ENCODE data around the gene MYLK4.
A peak's percentile ranks its signal among the peaks of the same experiment; 100 is the strongest.

MYLK4 gene

DNA sequence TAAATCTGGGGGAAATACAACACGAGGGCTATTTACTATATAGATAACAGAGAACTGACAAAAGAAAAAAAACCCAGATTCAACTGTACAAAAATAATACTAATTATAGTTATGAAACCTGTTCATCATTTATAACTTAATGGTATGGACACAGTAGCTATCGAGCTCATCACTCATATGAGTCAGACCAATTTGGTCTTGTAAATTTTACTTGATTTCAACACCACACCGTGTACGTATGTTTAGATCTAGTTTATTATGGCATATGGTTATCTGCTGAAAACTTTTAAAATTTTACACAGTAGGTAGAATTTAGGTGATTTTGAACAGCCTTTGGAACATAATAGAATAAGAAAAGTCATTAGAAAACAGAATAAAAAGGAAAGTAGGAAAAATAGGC is 5.5 kb downstream of the MYLK4 start:
- Histone ChIP-seq H4K8ac (ENCODE audit: low read length) (no peak overlapping the region), H2BK5ac (ENCODE audit: low read depth, low read length, poor library complexity, severe bottlenecking) (no peak overlapping the region), H2BK12ac (ENCODE audit: low read length in 2 of 2) (no peak overlapping the region), H3K9me3 (ENCODE audit: control insufficient read depth, low read length) (no peaks in the 10 kb centered on the region), H3K4ac (ENCODE audit: low read depth in 1 of 2, low read length in 2 of 2) (no peak overlapping the region), H4K91ac (ENCODE audit: low read length) (no peak overlapping the region), H3K18ac (ENCODE audit: low read depth in 1 of 2, low read length in 2 of 2) (no peak overlapping the region), H3K14ac (ENCODE audit: low read length in 2 of 2) (no peak overlapping the region), H3K36me3 (ENCODE audit: control insufficient read depth in 1 of 2, insufficient read depth in 2 of 2, low read depth in 1 of 2, low read length in 2 of 2) (no peaks in the 10 kb centered on the region), H3K79me1 (replicated peaks; ENCODE audit: low read length, poor library complexity, severe bottlenecking) (no peaks in the 10 kb centered on the region), H2BK120ac (ENCODE audit: low read depth, low read length) (no peak overlapping the region), H3K23ac (ENCODE audit: low read length in 2 of 2) (no peak overlapping the region), H3K27me3 (ENCODE audit: control insufficient read depth in 1 of 2, insufficient read depth in 1 of 2, low read length in 2 of 2) (no peaks in the 10 kb centered on the region), H3K9ac (ENCODE audit: low read length) (no peak overlapping the region), H3K4me1 (ENCODE audit: control insufficient read depth, insufficient read depth, low read depth, low read length) (peaks cover 10% of the 10 kb centered on the region), H3K4me2 (ENCODE audit: low read length, poor library complexity, severe bottlenecking) (no peak overlapping the region), H2AK5ac (ENCODE audit: low read length, severe bottlenecking) (no peak overlapping the region), H3K4me3 (ENCODE audit: insufficient read depth in 1 of 2, low read depth in 1 of 2, low read length in 2 of 2) (no peak overlapping the region), H2BK15ac (ENCODE audit: low read depth, poor library complexity, severe bottlenecking) (no peak overlapping the region), H3K27ac (ENCODE audit: low read length, poor library complexity, severe bottlenecking) (no peak overlapping the region), H2AFZ (ENCODE audit: low read depth, low read length) (no peak overlapping the region)
- WGBS, result no CpG with 5 or more reads among the region's 4 CpGs
- no peak for DNase-seq

DNA sequence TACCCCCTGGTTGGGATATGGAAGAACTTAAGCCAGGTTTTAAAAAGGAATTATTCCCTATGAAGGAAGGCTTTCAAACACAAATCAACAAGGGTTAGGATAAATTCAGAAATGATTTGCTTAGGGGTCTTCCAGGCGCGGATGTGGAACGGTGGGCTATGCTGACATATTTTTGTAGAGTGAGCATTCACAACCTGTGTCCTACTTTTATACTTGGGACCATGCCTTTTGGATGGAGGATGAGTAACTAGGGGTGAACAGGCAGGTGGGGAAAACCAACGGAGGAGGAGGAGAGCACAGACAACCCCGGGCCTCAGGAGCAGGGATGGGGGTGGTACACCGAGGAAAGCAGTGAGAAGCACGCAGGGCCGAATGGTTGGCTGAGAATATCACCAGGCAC is 5.9 kb downstream of the MYLK4 start:
- Histone ChIP-seq H3K4me2 (ENCODE audit: low read length, poor library complexity, severe bottlenecking) (no peak overlapping the region), H3K27me3 (ENCODE audit: control insufficient read depth in 1 of 2, insufficient read depth in 1 of 2, low read length in 2 of 2) (no peaks in the 10 kb centered on the region), H2AK5ac (ENCODE audit: low read length, severe bottlenecking) (no peak overlapping the region), H3K9me3 (ENCODE audit: control insufficient read depth, low read length) (no peaks in the 10 kb centered on the region), H3K36me3 (ENCODE audit: control insufficient read depth in 1 of 2, insufficient read depth in 2 of 2, low read depth in 1 of 2, low read length in 2 of 2) (no peaks in the 10 kb centered on the region), H2BK12ac (ENCODE audit: low read length in 2 of 2) (no peak overlapping the region), H3K27ac (ENCODE audit: low read length, poor library complexity, severe bottlenecking) (no peak overlapping the region), H3K14ac (ENCODE audit: low read length in 2 of 2) (no peak overlapping the region), H3K4ac (ENCODE audit: low read depth in 1 of 2, low read length in 2 of 2) (no peak overlapping the region), H2BK15ac (ENCODE audit: low read depth, poor library complexity, severe bottlenecking) (no peak overlapping the region), H2BK5ac (ENCODE audit: low read depth, low read length, poor library complexity, severe bottlenecking) (no peak overlapping the region), H4K91ac (ENCODE audit: low read length) (no peak overlapping the region), H3K4me3 (ENCODE audit: insufficient read depth in 1 of 2, low read depth in 1 of 2, low read length in 2 of 2) (no peak overlapping the region), H3K4me1 (ENCODE audit: control insufficient read depth, insufficient read depth, low read depth, low read length) (peaks cover 13% of the 10 kb centered on the region), H3K9ac (ENCODE audit: low read length) (no peak overlapping the region), H2AFZ (ENCODE audit: low read depth, low read length) (no peak overlapping the region), H4K8ac (ENCODE audit: low read length) (no peak overlapping the region), H3K79me1 (replicated peaks; ENCODE audit: low read length, poor library complexity, severe bottlenecking) (no peaks in the 10 kb centered on the region), H2BK120ac (ENCODE audit: low read depth, low read length) (no peak overlapping the region), H3K18ac (ENCODE audit: low read depth in 1 of 2, low read length in 2 of 2) (no peak overlapping the region), H3K23ac (ENCODE audit: low read length in 2 of 2) (no peak overlapping the region)
- 93% methylated on average over 8 of the region's 8 CpGs for WGBS
- DNase-seq, result no peak

DNA sequence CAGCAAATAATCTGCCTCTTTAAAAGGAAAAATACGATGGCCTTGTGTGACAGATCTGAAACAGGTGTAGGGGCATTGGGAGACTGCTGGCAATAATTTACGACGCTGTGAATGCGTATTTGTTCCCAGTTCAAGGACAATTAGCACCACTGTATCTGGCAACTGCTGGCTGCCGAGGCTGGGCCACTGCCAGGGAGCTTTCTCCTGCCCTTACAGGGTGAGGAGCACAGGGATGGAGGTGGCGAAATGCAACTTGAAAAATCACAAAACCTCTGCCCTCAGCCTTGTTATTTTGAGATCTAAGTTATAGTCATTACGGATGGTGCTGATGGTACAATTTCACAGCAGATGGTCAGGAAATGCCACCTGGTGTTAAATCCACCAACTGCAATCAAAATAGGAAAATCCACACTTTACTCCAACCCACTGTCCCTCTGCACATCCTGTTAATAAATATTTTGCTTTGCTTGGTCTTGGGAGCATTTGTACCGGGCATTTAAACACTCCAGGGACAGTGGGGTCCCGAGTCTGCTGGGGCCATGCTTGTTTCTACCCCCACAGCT is 6.4 kb downstream of the MYLK4 start:
- no peak overlapping the region for H4K8ac ChIP-seq (ENCODE audit: low read length)
- H3K9me3 ChIP-seq (ENCODE audit: control insufficient read depth, low read length), result no peaks in the 10 kb centered on the region
- no peak overlapping the region for H3K27ac ChIP-seq (ENCODE audit: low read length, poor library complexity, severe bottlenecking)
- H4K91ac ChIP-seq (ENCODE audit: low read length), result no peak overlapping the region
- H2BK15ac ChIP-seq (ENCODE audit: low read depth, poor library complexity, severe bottlenecking), result no peak overlapping the region
- H3K27me3 ChIP-seq (ENCODE audit: control insufficient read depth in 1 of 2, insufficient read depth in 1 of 2, low read length in 2 of 2), result no peaks in the 10 kb centered on the region
- no peak overlapping the region for H2AFZ ChIP-seq (ENCODE audit: low read depth, low read length)
- H2BK5ac ChIP-seq (ENCODE audit: low read depth, low read length, poor library complexity, severe bottlenecking), result no peak overlapping the region
- no peak overlapping the region for H2BK12ac ChIP-seq (ENCODE audit: low read length in 2 of 2)
- H3K79me1 ChIP-seq (replicated peaks; ENCODE audit: low read length, poor library complexity, severe bottlenecking), result no peaks in the 10 kb centered on the region
- H3K36me3 ChIP-seq (ENCODE audit: control insufficient read depth in 1 of 2, insufficient read depth in 2 of 2, low read depth in 1 of 2, low read length in 2 of 2), result no peaks in the 10 kb centered on the region
- H3K4me1 ChIP-seq (ENCODE audit: control insufficient read depth, insufficient read depth, low read depth, low read length), result peaks cover 14% of the 10 kb centered on the region
- peak overlapping the region; percentile 31 for H2AK5ac ChIP-seq (ENCODE audit: low read length, severe bottlenecking)
- peak; percentile 26 for DNase-seq
- H2BK120ac ChIP-seq (ENCODE audit: low read depth, low read length), result no peak overlapping the region
- H3K14ac ChIP-seq (ENCODE audit: low read length in 2 of 2), result no peak overlapping the region
- no peak overlapping the region for H3K18ac ChIP-seq (ENCODE audit: low read depth in 1 of 2, low read length in 2 of 2)
- H3K4ac ChIP-seq (ENCODE audit: low read depth in 1 of 2, low read length in 2 of 2), result no peak overlapping the region
- WGBS, result 84% methylated on average over 7 of the region's 9 CpGs
- H3K4me3 ChIP-seq (ENCODE audit: insufficient read depth in 1 of 2, low read depth in 1 of 2, low read length in 2 of 2), result no peak overlapping the region
- H3K9ac ChIP-seq (ENCODE audit: low read length), result no peak overlapping the region
- H3K23ac ChIP-seq (ENCODE audit: low read length in 2 of 2), result no peak overlapping the region
- H3K4me2 ChIP-seq (ENCODE audit: low read length, poor library complexity, severe bottlenecking), result no peak overlapping the region

DNA sequence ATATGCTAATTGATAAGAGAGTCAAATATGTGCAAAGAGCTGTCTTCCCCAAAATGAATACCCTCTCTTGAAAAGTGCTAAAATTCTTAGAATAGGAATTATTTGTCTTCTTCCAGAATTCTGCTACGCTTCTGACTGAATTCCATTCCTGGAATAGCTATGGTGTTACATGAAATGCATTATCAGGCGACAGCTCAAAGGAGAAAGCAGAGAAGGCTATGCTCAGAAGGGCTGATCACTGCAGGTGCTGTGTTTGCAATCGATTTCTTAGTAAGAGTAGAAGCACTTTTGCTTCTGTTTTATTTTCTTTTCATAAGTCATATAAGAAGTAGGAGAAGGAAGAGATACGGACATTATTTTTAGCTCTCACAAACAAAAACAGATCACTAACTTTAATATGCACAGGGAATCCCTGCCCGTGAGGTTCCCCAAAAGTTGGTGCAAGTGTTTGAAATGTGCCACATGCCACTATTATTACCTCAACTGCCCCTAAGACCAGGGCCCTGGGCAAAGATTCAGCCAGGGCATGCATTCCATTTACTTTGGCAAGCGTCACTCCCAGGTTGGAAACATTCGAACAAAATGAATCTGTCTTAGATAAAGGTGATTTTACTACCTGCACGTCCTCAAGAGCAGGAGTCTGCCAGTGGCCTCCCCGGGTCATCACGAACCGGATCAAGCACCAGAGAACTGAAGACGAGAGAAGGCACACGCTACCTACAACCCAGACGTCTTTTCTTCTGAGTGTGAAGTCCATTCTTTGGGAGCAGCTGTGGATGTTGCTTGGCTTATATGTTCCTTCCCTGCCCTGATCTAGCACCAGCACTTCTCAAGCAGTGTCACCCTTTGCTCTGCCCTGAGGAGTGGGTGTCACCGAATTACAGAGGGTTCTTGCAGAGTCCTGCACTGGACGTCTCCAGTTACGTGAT is 7.2 kb downstream of the MYLK4 start:
- H3K9me3 ChIP-seq (ENCODE audit: control insufficient read depth, low read length), result no peaks in the 10 kb centered on the region
- H2AK5ac ChIP-seq (ENCODE audit: low read length, severe bottlenecking), result peak overlapping the region; percentile 77
- H3K27ac ChIP-seq (ENCODE audit: low read length, poor library complexity, severe bottlenecking), result no peak overlapping the region
- peaks cover 14% of the 10 kb centered on the region for H3K4me1 ChIP-seq (ENCODE audit: control insufficient read depth, insufficient read depth, low read depth, low read length)
- H3K27me3 ChIP-seq (ENCODE audit: control insufficient read depth in 1 of 2, insufficient read depth in 1 of 2, low read length in 2 of 2), result no peaks in the 10 kb centered on the region
- H4K91ac ChIP-seq (ENCODE audit: low read length), result no peak overlapping the region
- no peak overlapping the region for H2BK5ac ChIP-seq (ENCODE audit: low read depth, low read length, poor library complexity, severe bottlenecking)
- H3K9ac ChIP-seq (ENCODE audit: low read length), result no peak overlapping the region
- no peak overlapping the region for H4K8ac ChIP-seq (ENCODE audit: low read length)
- WGBS, result 87% methylated on average over 15 of the region's 17 CpGs
- no peak overlapping the region for H2BK15ac ChIP-seq (ENCODE audit: low read depth, poor library complexity, severe bottlenecking)
- H3K23ac ChIP-seq (ENCODE audit: low read length in 2 of 2), result no peak overlapping the region
- H3K14ac ChIP-seq (ENCODE audit: low read length in 2 of 2), result no peak overlapping the region
- H3K4me3 ChIP-seq (ENCODE audit: insufficient read depth in 1 of 2, low read depth in 1 of 2, low read length in 2 of 2), result no peak overlapping the region
- H2BK12ac ChIP-seq (ENCODE audit: low read length in 2 of 2), result no peak overlapping the region
- no peaks in the 10 kb centered on the region for H3K36me3 ChIP-seq (ENCODE audit: control insufficient read depth in 1 of 2, insufficient read depth in 2 of 2, low read depth in 1 of 2, low read length in 2 of 2)
- no peak overlapping the region for H3K4ac ChIP-seq (ENCODE audit: low read depth in 1 of 2, low read length in 2 of 2)
- no peak overlapping the region for H3K4me2 ChIP-seq (ENCODE audit: low read length, poor library complexity, severe bottlenecking)
- no peak for DNase-seq
- no peak overlapping the region for H2BK120ac ChIP-seq (ENCODE audit: low read depth, low read length)
- no peaks in the 10 kb centered on the region for H3K79me1 ChIP-seq (replicated peaks; ENCODE audit: low read length, poor library complexity, severe bottlenecking)
- H3K18ac ChIP-seq (ENCODE audit: low read depth in 1 of 2, low read length in 2 of 2), result no peak overlapping the region
- H2AFZ ChIP-seq (ENCODE audit: low read depth, low read length), result no peak overlapping the region
